SK-N-MC (cell line): Measurements from ENCODE around the gene MPPED2.

Experiments used
- EZH2 ChIP-seq: fragments of 200-600 bp; sonication (generic); IDR thresholded peaks from one replicate; pipeline ENCODE4 v1.6.1; 2017; ENCODE audit warnings: antibody characterized with exemption
- POLR2AphosphoS5 ChIP-seq: IDR thresholded peaks from 2 replicates; pipeline ENCODE4 v1.6.1; 2012; ENCODE audit warnings: mild to moderate bottlenecking, low read depth, low read length, borderline replicate concordance

- TF ChIP-seq POLR2AphosphoS5 (no peak), EZH2 (no peak)
Observed at GRCh38 chr11:30452114-30452513, 134.0 kb downstream of the MPPED2 start.
